ENCODE measurements around the gene SCAMP4.

- TF ChIP-seq CTCF (IDR thresholded peaks at IDR 0.05) (no peak), POLR2AphosphoS5 (IDR thresholded peaks at IDR 0.05) (no peak)
Measured at GRCh38 chr19:1858412-1859081, 46.7 kb upstream of the SCAMP4 start.
